IMR-90 (cell line): ENCODE measurements around the gene INTS11. TPM values are rescaled to one million over a fixed set of nuclear protein-coding genes. Genes with fewer than 3 reads are reported as not detected.

Source experiments
- ATAC-seq: fragments of 200-7000 bp; cut with Tn5 transposase; 2 replicates; pipeline ENCODE4 v1.9.1; 2020; ENCODE audit warnings: low read depth, mild to moderate bottlenecking, moderate library complexity
- BruUV-seq: library from RNA; stranded (reverse); fragments of 400-500 nt; replicated peaks from 2 replicates; lab custom pipeline; 2021; lab: Mats Ljungman, UMichigan
- CTCF ChIA-PET: fragments of 300-600 bp; formaldehyde crosslinking; extraction: SDS; loops from one replicate; lab custom pipeline; 2021; ENCODE audit warnings: antibody characterized with exemption; lab: Yijun Ruan, JAX
- POLR2A ChIA-PET: fragments of 300-600 bp; sonication (Branson Sonifier 250); formaldehyde crosslinking; loops from one replicate; lab custom pipeline; 2022; ENCODE audit warnings: antibody characterized with exemption; ENCODE audit not compliant: unreplicated experiment; lab: Charles Lee
- DNase-seq: peaks from one replicate; pipeline ENCODE4 v3.0.0; 2013
- H2AFZ ChIP-seq: replicated peaks from 2 replicates; pipeline ENCODE3; 2013; ENCODE audit warnings: low read length, mild to moderate bottlenecking; ENCODE audit not compliant: poor library complexity
- H2AK5ac ChIP-seq: 2 replicates; pipeline ENCODE4 v1.6.1; 2013; ENCODE audit warnings: low read depth, low read length, inconsistent platforms
- H2AK9ac ChIP-seq: replicated peaks from 2 replicates; pipeline ENCODE3; 2013; ENCODE audit warnings: mild to moderate bottlenecking, low read depth, low read length, moderate library complexity; ENCODE audit not compliant: poor library complexity
- H2BK120ac ChIP-seq: 2 replicates; pipeline ENCODE4 v1.6.1; 2013; ENCODE audit warnings: low read depth, low read length, inconsistent platforms
- H2BK15ac ChIP-seq: 3 replicates; pipeline ENCODE4 v1.6.1; 2013; ENCODE audit warnings: low read depth, low read length, inconsistent platforms
- H2BK20ac ChIP-seq: 2 replicates; pipeline ENCODE4 v1.6.1; 2013; ENCODE audit warnings: low read depth, mild to moderate bottlenecking, inconsistent platforms, low read length, moderate library complexity
- H2BK5ac ChIP-seq: 2 replicates; pipeline ENCODE4 v1.6.1; 2013; ENCODE audit warnings: mild to moderate bottlenecking, low read depth, low read length, inconsistent platforms; ENCODE audit not compliant: poor library complexity, severe bottlenecking
- H3K14ac ChIP-seq: replicated peaks from 2 replicates; pipeline ENCODE4 v1.6.1; 2013; ENCODE audit warnings: low read depth, low read length, inconsistent platforms
- H3K18ac ChIP-seq: 2 replicates; pipeline ENCODE4 v1.6.1; 2013; ENCODE audit warnings: low read depth, low read length, control low read depth
- H3K23ac ChIP-seq: 2 replicates; pipeline ENCODE4 v1.6.1; 2013; ENCODE audit warnings: low read depth, low read length, inconsistent platforms
- H3K27ac ChIP-seq: 2 replicates; pipeline ENCODE4 v1.5.1; 2013; ENCODE audit warnings: mild to moderate bottlenecking, control low read depth, low read length; ENCODE audit not compliant: insufficient read depth
- H3K27me3 ChIP-seq: 2 replicates; pipeline ENCODE4 v1.6.1; 2013; ENCODE audit warnings: low read length; ENCODE audit not compliant: control insufficient read depth, insufficient read depth
- H3K36me3 ChIP-seq: 2 replicates; pipeline ENCODE4 v1.6.1; 2013; ENCODE audit warnings: low read length, mixed read lengths; ENCODE audit not compliant: control insufficient read depth, insufficient read depth
- H3K4ac ChIP-seq: 2 replicates; pipeline ENCODE4 v1.6.1; 2013; ENCODE audit warnings: low read depth, low read length, inconsistent platforms
- H3K4me1 ChIP-seq: 2 replicates; pipeline ENCODE4 v1.6.1; 2013; ENCODE audit warnings: low read length, mixed read lengths; ENCODE audit not compliant: control insufficient read depth, insufficient read depth
- H3K4me2 ChIP-seq: 2 replicates; pipeline ENCODE4 v1.6.1; 2013; ENCODE audit warnings: low read depth, mild to moderate bottlenecking, control low read depth, low read length, moderate library complexity
- H3K4me3 ChIP-seq: 2 replicates; pipeline ENCODE4 v1.5.1; 2013; ENCODE audit warnings: low read depth, mild to moderate bottlenecking, control low read depth, low read length, moderate library complexity; ENCODE audit not compliant: insufficient read depth
- H3K56ac ChIP-seq: 2 replicates; pipeline ENCODE4 v1.6.1; 2013; ENCODE audit warnings: low read length, inconsistent platforms; ENCODE audit not compliant: insufficient read depth; ENCODE audit errors: extremely low read depth
- H3K79me1 ChIP-seq, 2 experiments: 2 replicates each; pipeline ENCODE4 v1.6.1; 2013; ENCODE audit warnings: low read length in 2 of 2, inconsistent platforms in 1 of 2, low read depth in 1 of 2
- H3K9ac ChIP-seq: 2 replicates; pipeline ENCODE4 v1.6.1; 2013; ENCODE audit warnings: low read depth, low read length, control low read depth
- H3K9me1 ChIP-seq: 2 replicates; pipeline ENCODE4 v1.6.1; 2013; ENCODE audit warnings: low read length, inconsistent platforms; ENCODE audit not compliant: insufficient read depth
- H3K9me3 ChIP-seq: 2 replicates; pipeline ENCODE4 v1.6.1; 2013; ENCODE audit warnings: low read length; ENCODE audit not compliant: control insufficient read depth, insufficient read depth
- H4K20me1 ChIP-seq: 2 replicates; pipeline ENCODE4 v1.6.1; 2013; ENCODE audit warnings: low read length, inconsistent platforms; ENCODE audit not compliant: insufficient read depth
- H4K5ac ChIP-seq: 2 replicates; pipeline ENCODE4 v1.6.1; 2013; ENCODE audit warnings: mild to moderate bottlenecking, low read depth, low read length, control low read depth
- H4K8ac ChIP-seq, 2 experiments: 2 replicates each; pipeline ENCODE4 v1.6.1; 2013; ENCODE audit warnings: low read depth in 2 of 2, low read length in 2 of 2, control low read depth in 1 of 2, inconsistent platforms in 1 of 2
- H4K91ac ChIP-seq: 2 replicates; pipeline ENCODE4 v1.6.1; 2013; ENCODE audit warnings: low read depth, low read length, inconsistent platforms; ENCODE audit not compliant: insufficient read depth
- BHLHE40 ChIP-seq: fragments of 150-350 bp; IDR thresholded peaks from 2 replicates; pipeline ENCODE4 v1.6.1; 2016; ENCODE audit warnings: mild to moderate bottlenecking, low read depth, low read length
- CEBPB ChIP-seq: IDR thresholded peaks from 2 replicates; pipeline ENCODE4 v1.6.1; 2012; ENCODE audit warnings: low read depth, low read length, improper control_type of control experiment
- CHD1 ChIP-seq: IDR thresholded peaks from 2 replicates; pipeline ENCODE4 v1.6.1; 2012; ENCODE audit warnings: low read depth, low read length, improper control_type of control experiment
- FOS ChIP-seq: fragments of 150-350 bp; IDR thresholded peaks from 2 replicates; pipeline ENCODE4 v1.6.1; 2016; ENCODE audit warnings: low read depth, low read length
- MAFK ChIP-seq: IDR thresholded peaks from 2 replicates; pipeline ENCODE4 v1.6.1; 2012; ENCODE audit warnings: low read depth, low read length, improper control_type of control experiment
- MAZ ChIP-seq: IDR thresholded peaks from 2 replicates; pipeline ENCODE4 v1.6.1; 2012; ENCODE audit warnings: low read depth, mild to moderate bottlenecking, low read length, improper control_type of control experiment, moderate library complexity, borderline replicate concordance
- MXI1 ChIP-seq: IDR thresholded peaks from 2 replicates; pipeline ENCODE4 v1.6.1; 2012; ENCODE audit warnings: low read depth, mild to moderate bottlenecking, low read length, moderate library complexity, borderline replicate concordance
- NFE2L2 ChIP-seq: fragments of 150-350 bp; IDR thresholded peaks from 2 replicates; pipeline ENCODE4 v1.6.1; 2016; ENCODE audit warnings: low read depth, mild to moderate bottlenecking, low read length
- POLR2A ChIP-seq: IDR thresholded peaks from 2 replicates; pipeline ENCODE4 v1.6.1; 2012; ENCODE audit warnings: mild to moderate bottlenecking, low read depth, low read length
- RAD21 ChIP-seq: IDR thresholded peaks from 2 replicates; pipeline ENCODE4 v1.6.1; 2012; ENCODE audit warnings: low read length, improper control_type of control experiment
- RFX5 ChIP-seq: IDR thresholded peaks from 2 replicates; pipeline ENCODE4 v1.8.0; 2012; ENCODE audit warnings: low read depth, mild to moderate bottlenecking, low read length, moderate library complexity
- SMC3 ChIP-seq: fragments of 150-350 bp; IDR thresholded peaks from 2 replicates; pipeline ENCODE4 v1.6.1; 2016; ENCODE audit warnings: low read depth, mild to moderate bottlenecking, antibody characterized with exemption, low read length, moderate library complexity
- USF2 ChIP-seq: fragments of 150-350 bp; IDR thresholded peaks from 2 replicates; pipeline ENCODE4 v1.6.1; 2017; ENCODE audit warnings: mild to moderate bottlenecking, antibody characterized with exemption, low read length, low read depth
- WGBS, 2 experiments: methylation state at CpG; one replicate each; pipeline versions ENCODE4 v1.1.5 to v1.1.7; 2013; ENCODE audit warnings: missing lambda C conversion rate in 2 of 2; ENCODE audit not compliant: insufficient read length in 1 of 2; ENCODE audit errors: extremely low coverage in 2 of 2; 5-methylcytosine and 5-hydroxymethylcytosine counted together
- dilution Hi-C: fragments of 300-500 bp; cut with HindIII; formaldehyde crosslinking; loops from one replicate; pipeline ENCODE4 v1.14.3; 2018; ENCODE audit warnings: low sequenced_read_pairs; ENCODE audit not compliant: unreplicated experiment
- in situ Hi-C: fragments of 300-500 bp; cut with MboI; formaldehyde crosslinking; loops from 3 replicates; pipeline ENCODE4 v1.14.3; 2019; ENCODE audit warnings: low sequenced_read_pairs, inconsistent platforms, mixed read lengths
- intact Hi-C: fragments of 100-400 bp; cut with micrococcal nuclease; formaldehyde crosslinking; loops from 2 replicates; pipeline ENCODE4 v1.10.0; 2022
- polyA plus RNA-seq, 3 experiments: library from polyadenylated mRNA; depleted of rRNA; stranded (reverse); fragments of >200 nt; gene quantifications; 2 replicates each; pipeline ENCODE4 v1.2.3, GENCODE V29; 2012; ENCODE audit warnings: low replicate concordance in 1 of 3
- total RNA-seq: library from RNA; depleted of rRNA; stranded (reverse); fragments of >200 nt; gene quantifications from 2 replicates; pipeline ENCODE4 v1.2.3, GENCODE V29; 2012
- TF ChIP-seq, protein P1 (sequence below): fragments of 150-350 bp; IDR thresholded peaks from 2 replicates; pipeline ENCODE4 v1.6.1; 2016; ENCODE audit warnings: low read depth, mild to moderate bottlenecking, low read length, moderate library complexity, borderline replicate concordance
- TF ChIP-seq, protein P2 (sequence below): conservative IDR thresholded peaks from 2 replicates; pipeline ENCODE4 v1.5.1; 2012; ENCODE audit warnings: mild to moderate bottlenecking, low read depth, low read length, improper control_type of control experiment

Gene INTS11
- total and polyA plus RNA-seq, 2 of the 4 experiments (the other 2 are of a cell fraction), result 56.1 to 123 TPM

DNA sequence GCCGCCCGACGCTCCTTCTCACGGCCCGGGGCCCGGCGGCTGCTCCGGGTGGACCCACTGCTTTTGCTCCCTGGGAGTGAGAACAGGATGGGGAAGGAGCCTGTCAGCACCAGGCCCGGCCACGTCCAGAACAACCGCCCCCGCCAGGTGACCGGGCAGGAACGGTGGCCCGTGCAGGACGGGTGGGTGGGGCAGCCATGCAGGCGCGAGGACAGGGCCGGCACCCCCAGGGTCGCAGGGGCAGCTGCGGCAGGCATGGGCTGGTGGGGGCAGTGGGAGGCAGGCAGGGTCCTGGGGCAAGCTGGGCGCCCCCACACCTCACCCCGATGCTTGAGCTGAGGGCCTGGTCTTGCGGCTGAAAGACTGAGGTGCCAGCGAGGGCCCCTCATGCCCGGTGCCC, 12.0 kb upstream of the INTS11 start:
- Histone ChIP-seq H3K56ac (no peak overlapping the region), H2BK120ac (no peak overlapping the region), H3K9me3 (no peaks in the 10 kb centered on the region), H3K9ac (no peak overlapping the region), H3K36me3 (peaks cover 46% of the 10 kb centered on the region), H4K20me1 (peaks cover 14% of the 10 kb centered on the region), H2AK5ac (no peak overlapping the region), H2BK20ac (no peak overlapping the region), H3K4me2 (no peak overlapping the region), H3K4me3 (no peak overlapping the region), H3K9me1 (peaks cover 9% of the 10 kb centered on the region), H3K27me3 (no peaks in the 10 kb centered on the region), H2BK15ac (no peak overlapping the region), H3K4me1 (no peaks in the 10 kb centered on the region), H3K18ac (no peak overlapping the region), H2BK5ac (no peak overlapping the region), H4K91ac (no peak overlapping the region), H3K14ac (no peak overlapping the region), H3K27ac (no peak overlapping the region), H2AFZ (no peak overlapping the region), H3K79me1 (peaks cover 11 to 15% of the 10 kb centered on the region in 2 experiments), H2AK9ac (no peak overlapping the region), H4K5ac (no peak overlapping the region), H3K4ac (no peak overlapping the region), H4K8ac (no peak overlapping the region), H3K23ac (no peak overlapping the region)
- in situ Hi-C loops, result no loop called here
- ChIA-PET CTCF (no interaction called here), POLR2A (no interaction called here)
- ATAC-seq (no peak), DNase-seq (no peak)
- dilution Hi-C loops, result no loop called here
- BruUV-seq, result no TSS peak
- 95% methylated on average over 20 of the region's 26 CpGs; no CpG with 5 or more reads in 1 of the 2 experiments for WGBS, 2 experiments
- TF ChIP-seq POLR2A (no peak), BHLHE40 (no peak), USF2 (no peak), FOS (no peak), SMC3 (no peak), CEBPB (no peak), RAD21 (no peak), NFE2L2 (no peak), CHD1 (no peak), MAFK (no peak), RFX5 (no peak), MAZ (no peak), MXI1 (no peak)
- TF ChIP-seq, protein P1, sequence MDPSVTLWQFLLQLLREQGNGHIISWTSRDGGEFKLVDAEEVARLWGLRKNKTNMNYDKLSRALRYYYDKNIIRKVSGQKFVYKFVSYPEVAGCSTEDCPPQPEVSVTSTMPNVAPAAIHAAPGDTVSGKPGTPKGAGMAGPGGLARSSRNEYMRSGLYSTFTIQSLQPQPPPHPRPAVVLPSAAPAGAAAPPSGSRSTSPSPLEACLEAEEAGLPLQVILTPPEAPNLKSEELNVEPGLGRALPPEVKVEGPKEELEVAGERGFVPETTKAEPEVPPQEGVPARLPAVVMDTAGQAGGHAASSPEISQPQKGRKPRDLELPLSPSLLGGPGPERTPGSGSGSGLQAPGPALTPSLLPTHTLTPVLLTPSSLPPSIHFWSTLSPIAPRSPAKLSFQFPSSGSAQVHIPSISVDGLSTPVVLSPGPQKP, result no peak
- TF ChIP-seq, protein P2, sequence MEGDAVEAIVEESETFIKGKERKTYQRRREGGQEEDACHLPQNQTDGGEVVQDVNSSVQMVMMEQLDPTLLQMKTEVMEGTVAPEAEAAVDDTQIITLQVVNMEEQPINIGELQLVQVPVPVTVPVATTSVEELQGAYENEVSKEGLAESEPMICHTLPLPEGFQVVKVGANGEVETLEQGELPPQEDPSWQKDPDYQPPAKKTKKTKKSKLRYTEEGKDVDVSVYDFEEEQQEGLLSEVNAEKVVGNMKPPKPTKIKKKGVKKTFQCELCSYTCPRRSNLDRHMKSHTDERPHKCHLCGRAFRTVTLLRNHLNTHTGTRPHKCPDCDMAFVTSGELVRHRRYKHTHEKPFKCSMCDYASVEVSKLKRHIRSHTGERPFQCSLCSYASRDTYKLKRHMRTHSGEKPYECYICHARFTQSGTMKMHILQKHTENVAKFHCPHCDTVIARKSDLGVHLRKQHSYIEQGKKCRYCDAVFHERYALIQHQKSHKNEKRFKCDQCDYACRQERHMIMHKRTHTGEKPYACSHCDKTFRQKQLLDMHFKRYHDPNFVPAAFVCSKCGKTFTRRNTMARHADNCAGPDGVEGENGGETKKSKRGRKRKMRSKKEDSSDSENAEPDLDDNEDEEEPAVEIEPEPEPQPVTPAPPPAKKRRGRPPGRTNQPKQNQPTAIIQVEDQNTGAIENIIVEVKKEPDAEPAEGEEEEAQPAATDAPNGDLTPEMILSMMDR, result no peak
- intact Hi-C loops, result no loop called here
